GM21576 (cell line): Measurements from ENCODE around the gene MTRFR.
"Not testable (repeated sequence)": the region's sequence is repeated elsewhere in the genome, so short reads cannot be mapped to it uniquely, and the experiment has no call there.

Experiments
- ATAC-seq: cut with Tn5 transposase; IDR thresholded peaks from one replicate; pipeline ENCODE4 v1.9.1; 2021; ENCODE audit warnings: mild to moderate bottlenecking, moderate library complexity; ENCODE audit not compliant: unreplicated experiment

Gene MTRFR

DNA sequence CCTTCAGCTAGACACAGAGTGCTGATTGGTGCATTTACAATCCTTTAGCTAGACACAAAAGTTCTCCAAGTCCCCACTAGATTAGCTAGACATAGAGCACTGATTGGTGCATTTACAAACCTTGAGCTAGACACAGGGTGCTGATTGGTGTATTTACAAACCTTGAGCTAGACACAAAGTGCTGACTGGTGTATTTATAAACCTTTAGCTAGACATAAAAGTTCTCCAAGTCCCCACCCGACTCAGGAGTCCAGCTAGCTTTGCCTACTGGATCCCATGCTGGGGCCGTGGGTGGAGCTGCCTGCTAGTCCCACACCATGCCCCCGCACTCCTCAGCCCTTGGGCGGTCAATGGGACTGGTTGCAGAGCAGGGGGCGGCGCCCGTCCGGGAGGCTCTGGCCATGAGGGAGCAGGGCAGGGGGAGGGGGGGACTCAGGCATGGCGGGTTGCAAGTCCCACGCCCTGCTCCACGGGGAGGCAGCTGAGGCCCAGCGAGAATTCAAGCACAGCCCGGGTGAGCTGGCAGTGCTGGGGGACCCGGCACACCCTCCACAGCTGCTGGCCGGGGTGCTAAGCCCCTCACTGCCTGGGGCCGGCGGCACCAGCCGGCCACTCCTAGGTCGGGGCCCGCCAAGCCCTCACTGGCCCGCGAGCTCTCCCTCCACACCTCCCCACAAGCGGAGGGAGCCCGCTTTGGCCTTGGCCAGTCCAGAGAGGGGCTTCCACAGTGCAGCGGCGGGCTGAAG, 15.9 kb downstream of the MTRFR start:
- ATAC-seq = not testable (repeated sequence)

DNA sequence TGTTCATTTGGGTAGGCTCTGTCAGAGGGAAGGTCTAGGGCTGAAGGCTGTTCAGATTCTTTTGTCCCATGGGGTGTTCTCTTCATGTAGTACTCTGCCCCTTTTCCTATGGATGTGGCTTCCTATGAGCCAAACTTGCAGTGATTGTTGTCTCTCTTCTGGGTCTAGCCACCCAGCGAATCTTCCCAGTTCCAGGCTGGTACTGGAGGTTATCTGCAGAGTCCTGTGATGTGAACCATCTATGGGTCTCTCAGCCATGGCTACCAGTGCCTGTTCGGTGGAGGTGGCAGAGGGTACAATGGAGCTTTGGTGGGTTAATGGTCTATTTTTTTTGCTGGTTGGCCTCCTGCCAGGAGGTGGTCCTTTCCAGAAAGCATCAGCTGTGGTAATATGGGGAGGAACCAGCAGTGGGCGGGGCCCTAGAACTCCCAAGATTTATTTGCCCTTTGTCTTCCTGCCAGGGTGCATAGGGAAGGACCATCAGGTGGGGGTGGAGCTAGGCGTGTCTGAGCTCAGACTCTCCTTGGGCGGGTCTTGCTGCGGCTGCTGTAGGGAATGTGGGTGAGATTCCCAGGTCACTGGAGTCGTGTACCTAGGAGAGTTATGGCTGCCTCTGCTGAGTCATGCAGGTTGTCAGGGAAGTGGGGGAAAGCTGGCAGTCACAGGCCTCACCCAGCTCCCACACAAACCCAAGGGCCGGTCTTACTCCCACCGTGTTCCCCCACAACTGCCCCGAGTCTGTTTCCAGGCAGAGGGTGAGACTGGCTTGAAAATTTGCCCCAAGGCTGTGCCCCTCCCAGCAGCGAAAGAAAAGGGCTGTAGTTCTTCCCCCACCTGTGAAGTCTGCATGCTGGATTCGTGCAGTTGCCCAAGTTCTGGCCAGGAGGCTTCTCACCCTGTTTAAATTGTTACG, 17.5 kb downstream of the MTRFR start:
- ATAC-seq = no peak

DNA sequence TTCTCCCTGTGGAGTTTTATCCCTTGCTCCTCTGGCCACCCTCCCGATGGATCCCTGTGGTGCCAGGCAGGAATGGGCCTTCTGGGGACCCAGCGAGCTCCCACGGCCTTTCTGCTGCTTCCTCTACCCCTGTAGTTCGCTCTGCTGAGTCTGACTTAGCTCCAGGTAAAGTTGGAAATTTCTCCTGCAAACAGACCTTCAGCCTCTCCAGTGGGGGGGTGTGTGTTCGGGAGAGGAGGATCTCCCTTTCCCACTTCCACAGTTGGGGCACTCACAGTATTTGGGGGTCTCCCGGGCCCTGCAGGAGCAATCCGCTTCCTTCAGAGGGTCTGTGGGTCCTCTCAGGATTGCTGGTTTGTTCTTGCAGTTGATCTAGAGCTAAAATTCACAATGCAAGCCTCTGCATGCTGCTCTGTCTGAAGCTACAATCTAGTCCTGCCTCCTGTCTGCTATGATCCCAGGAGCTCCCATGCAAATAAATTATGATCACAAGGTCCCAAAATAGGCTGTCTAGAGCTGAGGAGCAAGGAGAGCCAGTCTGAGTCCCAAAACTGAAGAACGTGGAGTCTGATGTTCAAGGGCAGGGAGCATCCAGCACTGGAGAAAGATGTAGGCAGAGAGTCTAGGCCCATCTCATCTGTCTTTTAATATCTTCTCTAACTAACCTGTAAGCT, 18.3 kb downstream of the MTRFR start:
- no peak for ATAC-seq

GRCh38 chr12:123252365-123252764, 19.1 kb downstream of the MTRFR start:
- ATAC-seq = not testable (repeated sequence)

- ATAC-seq = no peak
These were observed 20.6 kb downstream of the MTRFR start for GRCh38 chr12:123253641-123254459.

DNA sequence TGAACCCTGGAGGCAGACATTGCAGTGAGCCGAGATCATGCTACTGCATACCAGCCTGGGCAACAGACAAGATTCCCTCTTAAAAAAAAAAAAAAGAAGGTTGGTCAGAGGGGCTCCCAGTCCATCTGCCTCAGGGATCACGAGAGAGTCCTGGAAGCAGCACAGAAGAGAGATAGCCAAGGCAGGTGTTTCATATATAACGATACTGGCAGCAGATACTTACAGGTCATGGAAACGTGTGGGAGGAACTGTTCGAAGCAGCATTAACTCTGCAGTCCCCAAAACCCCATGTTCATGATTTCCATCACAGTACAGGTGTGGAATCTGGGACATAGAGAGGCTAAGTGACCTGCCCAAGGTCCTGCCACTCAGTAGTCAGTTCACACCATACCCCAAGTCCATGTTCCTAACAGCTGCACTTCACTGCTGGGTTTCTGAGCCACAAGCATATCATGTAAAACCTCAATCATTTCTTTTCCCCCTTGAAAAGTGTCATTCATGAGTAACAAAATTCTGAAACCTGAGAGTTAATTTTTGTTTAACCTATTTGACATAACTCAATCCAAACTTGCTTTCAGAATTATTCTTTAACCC, 21.7 kb downstream of the MTRFR start:
- no peak for ATAC-seq

GRCh38 chr12:123258593-123258992, 25.4 kb downstream of the MTRFR start:
- ATAC-seq = no peak

- no peak for ATAC-seq
These were observed 26.8 kb downstream of the MTRFR start for GRCh38 chr12:123260081-123260480.

- no peak for ATAC-seq
These were observed 28.0 kb downstream of the MTRFR start for GRCh38 chr12:123261196-123261595.

GRCh38 chr12:123263196-123263817, 30.1 kb downstream of the MTRFR start:
- no peak for ATAC-seq

DNA sequence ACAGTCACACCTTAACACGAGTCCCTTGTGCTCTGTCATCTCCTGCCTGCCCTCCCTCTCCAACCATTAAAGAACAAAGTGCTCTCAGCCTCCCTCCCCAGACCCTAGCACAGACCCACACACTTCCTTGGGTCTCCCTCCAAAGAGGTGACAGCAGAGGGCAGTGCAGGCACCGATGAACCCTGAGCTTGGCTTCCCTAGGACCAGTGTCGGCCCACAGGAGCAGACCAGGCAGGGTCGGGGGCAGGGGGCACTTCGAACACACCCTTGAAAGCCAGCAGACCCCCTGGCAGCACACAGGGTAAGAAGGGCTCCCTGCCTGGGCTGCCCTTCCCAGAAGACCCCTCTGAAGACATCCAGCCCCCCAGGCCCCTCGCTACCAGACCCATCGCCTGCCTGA, 31.4 kb downstream of the MTRFR start:
- ATAC-seq = no peak

GRCh38 chr12:123265851-123266678, 32.8 kb downstream of the MTRFR start:
- no peak for ATAC-seq

DNA sequence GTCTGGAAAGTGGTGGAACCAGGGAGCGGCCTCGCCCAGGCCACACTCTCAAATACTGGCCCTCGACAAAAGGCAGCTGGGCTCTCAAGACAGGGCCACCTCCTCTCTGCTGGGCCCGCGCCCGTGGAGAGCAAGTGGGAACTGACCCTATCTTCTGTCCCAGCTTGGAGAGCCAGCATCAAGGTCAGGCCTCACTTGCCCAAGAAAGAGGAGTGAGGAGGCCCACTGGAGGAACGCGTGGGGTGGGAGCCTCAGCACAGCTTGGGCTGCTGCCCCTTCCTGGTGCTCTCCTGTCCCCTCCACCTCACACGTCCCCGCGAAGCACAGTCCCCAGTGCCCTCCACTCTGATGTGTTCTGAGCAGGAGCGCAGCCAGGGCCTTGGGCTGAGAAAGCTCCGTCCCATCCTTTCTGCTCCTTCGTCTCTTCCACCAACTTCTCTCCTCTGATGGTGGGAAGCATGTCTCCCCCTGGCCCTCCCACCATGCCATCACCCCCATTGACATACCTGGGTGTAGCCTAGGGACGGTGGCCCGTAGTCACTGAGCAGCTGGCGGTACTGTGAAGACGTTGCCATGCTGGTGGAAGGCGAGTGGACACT, 33.5 kb downstream of the MTRFR start:
- no peak for ATAC-seq

DNA sequence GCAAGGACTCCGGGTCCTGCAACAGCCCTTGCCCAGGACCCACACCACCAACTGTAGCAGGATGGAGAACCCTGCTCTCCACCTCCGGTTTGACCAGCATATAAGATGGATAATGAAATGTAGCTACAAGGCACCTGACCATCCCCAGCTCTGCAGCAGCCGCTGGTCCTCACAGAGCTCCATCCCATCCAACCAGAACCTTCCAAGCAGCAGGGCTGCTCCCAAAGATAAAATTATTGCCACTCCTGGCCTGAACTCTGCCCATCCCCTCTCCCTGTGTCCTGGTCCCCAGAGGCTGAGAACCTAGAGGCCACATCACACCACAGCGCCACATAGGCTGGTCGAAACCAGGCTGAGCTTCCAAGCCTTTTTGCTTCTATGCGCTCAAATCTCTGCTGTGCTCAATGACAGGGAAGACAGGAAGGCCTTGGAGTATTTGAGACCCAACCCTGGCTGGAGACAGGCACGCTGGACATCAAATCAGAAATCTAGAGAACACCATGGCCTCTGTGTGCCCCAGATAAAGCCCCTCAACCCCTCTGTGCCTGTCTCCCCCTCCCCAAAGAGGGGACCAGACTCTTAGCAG, 34.2 kb downstream of the MTRFR start:
- no peak for ATAC-seq

GRCh38 chr12:123267991-123268843, 35.0 kb downstream of the MTRFR start:
- ATAC-seq = no peak

GRCh38 chr12:123268850-123269249, 35.6 kb downstream of the MTRFR start:
- ATAC-seq = no peak

GRCh38 chr12:123269395-123269892, 36.2 kb downstream of the MTRFR start:
- no peak for ATAC-seq
